ENCODE results near the gene MORC3.

DNA sequence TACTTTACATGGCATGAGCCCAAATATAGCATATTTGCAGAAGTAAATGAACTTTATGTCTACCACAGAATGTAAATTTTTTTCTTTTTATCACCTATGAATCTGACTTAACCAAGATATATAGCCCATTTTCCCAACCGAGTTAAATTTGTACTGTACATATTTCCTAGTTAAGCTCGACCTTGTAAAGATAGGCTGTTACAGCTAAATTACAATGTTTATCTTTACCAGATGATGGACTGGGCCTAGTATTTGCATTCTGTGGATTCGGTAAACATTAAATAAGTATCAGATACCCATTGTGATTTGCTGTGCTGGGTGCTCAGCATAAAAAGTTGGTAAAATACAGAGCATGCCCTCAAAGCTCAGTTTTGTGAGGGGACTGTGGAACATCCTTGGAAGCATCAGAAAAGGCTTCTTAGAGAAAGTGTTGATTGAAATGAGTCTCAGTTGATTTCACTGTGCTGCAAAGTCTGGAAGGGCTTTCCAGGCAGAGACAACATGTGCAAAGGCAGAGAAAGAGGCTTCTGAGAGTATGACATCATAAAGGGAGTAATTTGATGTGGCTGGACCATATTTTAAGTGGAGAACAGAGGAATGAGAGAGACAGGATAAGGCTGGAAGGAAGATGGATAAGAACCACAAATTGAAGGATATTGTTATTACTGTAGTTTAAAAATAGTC is 27.4 kb downstream of the MORC3 start:
- TF ChIP-seq, protein P1, sequence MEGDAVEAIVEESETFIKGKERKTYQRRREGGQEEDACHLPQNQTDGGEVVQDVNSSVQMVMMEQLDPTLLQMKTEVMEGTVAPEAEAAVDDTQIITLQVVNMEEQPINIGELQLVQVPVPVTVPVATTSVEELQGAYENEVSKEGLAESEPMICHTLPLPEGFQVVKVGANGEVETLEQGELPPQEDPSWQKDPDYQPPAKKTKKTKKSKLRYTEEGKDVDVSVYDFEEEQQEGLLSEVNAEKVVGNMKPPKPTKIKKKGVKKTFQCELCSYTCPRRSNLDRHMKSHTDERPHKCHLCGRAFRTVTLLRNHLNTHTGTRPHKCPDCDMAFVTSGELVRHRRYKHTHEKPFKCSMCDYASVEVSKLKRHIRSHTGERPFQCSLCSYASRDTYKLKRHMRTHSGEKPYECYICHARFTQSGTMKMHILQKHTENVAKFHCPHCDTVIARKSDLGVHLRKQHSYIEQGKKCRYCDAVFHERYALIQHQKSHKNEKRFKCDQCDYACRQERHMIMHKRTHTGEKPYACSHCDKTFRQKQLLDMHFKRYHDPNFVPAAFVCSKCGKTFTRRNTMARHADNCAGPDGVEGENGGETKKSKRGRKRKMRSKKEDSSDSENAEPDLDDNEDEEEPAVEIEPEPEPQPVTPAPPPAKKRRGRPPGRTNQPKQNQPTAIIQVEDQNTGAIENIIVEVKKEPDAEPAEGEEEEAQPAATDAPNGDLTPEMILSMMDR (IDR thresholded peaks at IDR 0.05) = no peak
- no peak for TF ChIP-seq EZH2 (IDR thresholded peaks at IDR 0.05)

All from neural progenitor cell (in vitro differentiated cells).